ENCODE data around the gene DOCK6.

DNA sequence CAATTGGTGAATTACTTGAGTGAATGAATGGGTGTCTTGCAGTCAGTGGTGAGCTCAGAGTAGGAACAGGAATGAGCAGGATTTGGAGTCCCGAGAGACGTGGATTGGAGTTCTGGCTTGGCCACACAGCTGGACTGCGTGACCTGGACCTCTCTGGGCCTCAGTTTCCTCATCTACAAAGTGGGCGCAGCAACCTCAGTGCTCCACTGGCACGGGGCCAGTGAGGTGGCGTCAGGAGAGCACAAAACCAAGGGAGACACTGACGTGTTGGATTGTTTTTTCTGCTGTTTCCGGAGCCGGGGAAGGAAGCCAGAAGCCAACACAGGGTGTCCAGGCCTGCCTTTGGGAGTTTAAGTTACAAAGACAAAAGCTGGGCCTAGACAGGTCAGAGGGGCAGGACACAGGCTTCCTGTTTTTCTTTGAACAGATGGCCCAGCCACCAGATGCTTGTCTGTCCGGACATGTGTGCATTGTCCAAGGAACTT lies 6.5 kb upstream of the DOCK6 start:
- TF ChIP-seq CTCF (conservative IDR thresholded peaks at IDR 0.05; ENCODE audit: low read depth, low read length) (no peak), EZH2 (IDR thresholded peaks at IDR 0.05; ENCODE audit: low read length, unreplicated experiment) (no peak)

Measured in PC-3 (cell line).